ENCODE results near the gene LOX.

LOX gene

GRCh38 chr5:122053181-122054109, 24.6 kb downstream of the LOX start:
- DNase-seq (ENCODE audit: low spot score) = no peak

- DNase-seq (ENCODE audit: low spot score) = no peak
Observed at GRCh38 chr5:122051569-122051968, 26.5 kb downstream of the LOX start.

GRCh38 chr5:122050959-122051358, 27.1 kb downstream of the LOX start:
- DNase-seq (ENCODE audit: low spot score) = no peak

- DNase-seq (ENCODE audit: low spot score) = no peak
Observed at GRCh38 chr5:122040636-122041302, 37.3 kb downstream of the LOX start.

GRCh38 chr5:122036326-122036725, 41.7 kb downstream of the LOX start:
- no peak for DNase-seq (ENCODE audit: low spot score)

- DNase-seq (ENCODE audit: low spot score) = no peak
Observed at GRCh38 chr5:122035913-122036312, 42.1 kb downstream of the LOX start.

GRCh38 chr5:122031836-122032235, 46.2 kb downstream of the LOX start:
- no peak for DNase-seq (ENCODE audit: low spot score)

GRCh38 chr5:122030251-122030650, 47.8 kb downstream of the LOX start:
- peak; percentile 6 for DNase-seq (ENCODE audit: low spot score)

GRCh38 chr5:122029818-122030217, 48.2 kb downstream of the LOX start:
- no peak for DNase-seq (ENCODE audit: low spot score)

- no peak for DNase-seq (ENCODE audit: low spot score)
Observed at GRCh38 chr5:122022966-122023365, 55.1 kb downstream of the LOX start.

GRCh38 chr5:122019919-122020590, 58.0 kb downstream of the LOX start:
- DNase-seq (ENCODE audit: low spot score) = no peak

- DNase-seq (ENCODE audit: low spot score) = no peak
Observed at GRCh38 chr5:122015471-122015870, 62.6 kb downstream of the LOX start.

GRCh38 chr5:122014236-122014935, 63.7 kb downstream of the LOX start:
- DNase-seq (ENCODE audit: low spot score) = no peak

Measured in HuH-7 (cell line).